A172 (cell line): ENCODE data around the gene AHRR. TPM values are rescaled to one million over a fixed set of nuclear protein-coding genes. Genes with fewer than 3 reads are reported as not detected.

ENCODE experiments used
- DNase-seq: peaks from one replicate; pipeline ENCODE4 v3.0.0-alpha.2; 2015; ENCODE audit warnings: low spot score
- total RNA-seq: library from RNA; depleted of rRNA; stranded (reverse); fragments of >200 nt; shearing (Covaris generic); gene quantifications from 2 replicates; pipeline ENCODE4 v1.2.3, GENCODE V29; 2014

AHRR gene
- total RNA-seq, 1 experiment from 2014 or later, result 1.4 TPM

DNA sequence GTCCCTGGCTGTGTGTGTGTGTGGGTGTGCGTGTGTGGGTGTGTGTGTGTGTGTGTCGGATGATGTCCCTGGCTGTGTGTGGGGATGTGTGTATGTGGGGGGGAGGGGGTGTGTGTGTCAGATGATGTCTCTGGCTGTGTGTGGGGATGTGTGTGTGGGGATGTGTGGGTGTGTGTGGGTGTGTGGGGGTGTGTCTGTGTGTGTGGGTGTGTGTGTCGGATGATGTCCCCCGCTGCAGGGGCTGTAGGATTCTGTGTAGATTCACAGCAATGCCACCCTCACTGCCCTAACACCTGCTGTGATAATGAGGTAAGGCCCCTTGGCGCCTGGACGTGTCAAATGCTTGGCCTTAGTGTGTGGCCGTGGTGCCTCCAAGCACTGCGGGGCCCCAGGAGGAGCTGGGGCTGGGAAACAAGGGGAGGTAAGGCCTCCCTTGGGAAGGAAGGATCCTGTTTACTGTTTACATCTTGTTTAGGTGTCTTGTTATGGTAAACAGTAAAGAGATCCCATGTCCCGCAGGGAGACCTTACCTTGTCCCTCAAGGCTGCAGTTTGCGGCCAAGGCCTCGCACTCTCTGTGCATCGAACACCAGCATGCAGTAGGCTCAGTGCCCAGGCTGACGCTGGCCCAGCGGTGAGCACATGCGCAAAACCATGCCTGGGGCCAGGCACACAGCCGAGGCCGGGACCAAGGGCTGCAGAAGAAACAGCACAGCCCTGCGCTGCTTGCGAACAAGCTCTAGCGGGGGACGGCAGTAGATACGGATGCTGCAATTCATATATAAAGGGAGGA is 24.1 kb downstream of the AHRR start:
- DNase-seq, result no peak

DNA sequence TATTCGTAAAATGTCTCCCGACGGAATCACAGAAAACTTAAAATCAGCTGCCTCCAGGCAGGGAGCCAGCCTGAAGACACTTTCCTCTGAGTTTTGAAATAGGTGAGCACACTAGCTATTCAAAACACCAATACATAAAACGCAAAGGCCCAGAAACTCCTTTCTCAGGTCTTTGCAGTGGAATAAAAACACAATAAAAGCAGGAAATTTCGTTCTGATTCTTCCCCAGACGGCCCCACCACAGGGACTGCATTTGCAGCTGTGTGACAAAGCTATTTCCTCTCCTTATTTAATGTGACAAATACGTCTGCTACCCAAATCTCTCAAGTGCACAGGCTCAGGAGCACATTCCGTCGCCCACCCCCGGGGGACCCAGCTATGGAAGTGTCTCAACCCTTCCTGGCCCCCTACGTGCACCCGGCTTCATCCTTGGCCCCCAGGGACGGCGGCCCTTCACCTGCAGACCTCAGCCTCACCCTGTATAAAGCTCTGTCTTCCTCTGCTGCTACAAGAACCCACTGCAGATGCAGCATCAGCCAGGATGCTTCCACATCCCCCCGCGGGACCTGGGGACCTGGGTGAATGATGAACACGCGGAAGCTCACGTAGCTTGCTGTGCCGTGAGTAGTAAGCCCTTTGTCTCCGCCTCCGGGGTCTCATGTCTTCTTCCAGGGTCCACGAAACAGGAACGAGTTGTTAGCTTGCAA is 24.9 kb downstream of the AHRR start:
- no peak for DNase-seq

DNA sequence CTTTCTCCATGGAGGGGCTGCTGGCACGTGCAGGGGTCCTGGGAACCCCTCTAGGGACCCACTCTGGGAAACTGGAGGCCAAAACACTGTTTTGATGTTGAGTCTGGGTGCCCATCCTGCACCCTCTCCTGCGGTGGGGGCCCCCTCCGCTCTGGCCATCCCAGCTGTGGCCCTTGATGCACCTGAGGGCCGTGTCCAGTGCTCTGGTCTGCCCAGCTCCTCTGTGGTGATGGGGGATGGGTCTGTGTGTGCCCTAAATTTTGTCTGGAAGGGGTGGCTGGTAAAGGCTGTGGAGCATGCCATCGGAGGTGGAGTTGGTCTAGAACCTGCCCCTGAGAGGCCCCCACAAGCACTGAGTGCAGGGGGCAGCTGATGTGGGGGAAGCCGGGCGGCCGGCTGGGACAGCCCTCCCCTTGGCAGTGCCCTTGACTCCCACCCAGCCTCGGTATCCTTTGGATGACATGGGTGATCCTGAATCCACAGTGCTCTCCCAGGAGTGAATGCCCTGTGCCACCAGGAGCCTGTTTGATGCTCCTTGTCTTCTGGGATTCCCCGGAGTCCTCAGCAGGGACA is 26.3 kb downstream of the AHRR start:
- DNase-seq, result no peak

DNA sequence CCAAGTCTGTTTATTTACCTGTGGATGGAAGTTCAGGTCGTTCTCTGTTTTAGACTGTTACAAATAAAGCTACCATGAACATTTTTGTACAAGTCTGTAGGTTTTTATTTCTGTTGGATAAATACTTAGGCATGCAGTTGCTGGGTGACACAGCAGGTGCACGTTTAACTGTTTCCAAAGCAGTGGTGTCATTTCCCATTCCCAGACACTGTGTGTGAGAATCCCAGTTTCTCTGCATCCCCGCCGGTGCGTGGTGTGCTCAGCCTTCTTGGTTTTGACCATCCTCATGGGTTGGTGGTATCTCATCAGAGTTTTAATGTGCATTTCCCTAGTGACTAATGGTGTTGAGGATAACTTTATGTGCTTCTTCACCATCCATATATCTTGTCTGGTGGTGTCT is 27.2 kb downstream of the AHRR start:
- no peak for DNase-seq

DNA sequence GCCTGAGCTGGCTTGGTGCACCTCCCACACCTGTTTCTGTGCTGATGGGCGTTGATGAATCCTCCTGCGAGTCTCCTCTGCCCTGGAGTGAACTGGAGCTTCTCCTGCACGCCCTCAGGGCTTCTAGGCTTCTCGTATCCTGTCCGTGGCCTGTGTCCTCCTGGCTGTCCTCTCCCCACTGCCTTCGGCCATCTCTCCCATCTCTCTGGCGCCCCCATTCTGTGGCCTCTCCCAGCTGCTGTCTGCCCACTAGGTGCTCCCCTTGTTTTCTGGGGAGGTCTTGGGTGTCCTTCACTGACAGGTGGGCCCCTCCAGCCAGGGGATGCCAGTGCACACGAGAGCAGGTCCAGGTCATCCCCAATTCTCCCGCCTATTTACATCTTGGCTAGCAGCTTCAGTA is 28.8 kb downstream of the AHRR start:
- DNase-seq, result peak; percentile 17

DNA sequence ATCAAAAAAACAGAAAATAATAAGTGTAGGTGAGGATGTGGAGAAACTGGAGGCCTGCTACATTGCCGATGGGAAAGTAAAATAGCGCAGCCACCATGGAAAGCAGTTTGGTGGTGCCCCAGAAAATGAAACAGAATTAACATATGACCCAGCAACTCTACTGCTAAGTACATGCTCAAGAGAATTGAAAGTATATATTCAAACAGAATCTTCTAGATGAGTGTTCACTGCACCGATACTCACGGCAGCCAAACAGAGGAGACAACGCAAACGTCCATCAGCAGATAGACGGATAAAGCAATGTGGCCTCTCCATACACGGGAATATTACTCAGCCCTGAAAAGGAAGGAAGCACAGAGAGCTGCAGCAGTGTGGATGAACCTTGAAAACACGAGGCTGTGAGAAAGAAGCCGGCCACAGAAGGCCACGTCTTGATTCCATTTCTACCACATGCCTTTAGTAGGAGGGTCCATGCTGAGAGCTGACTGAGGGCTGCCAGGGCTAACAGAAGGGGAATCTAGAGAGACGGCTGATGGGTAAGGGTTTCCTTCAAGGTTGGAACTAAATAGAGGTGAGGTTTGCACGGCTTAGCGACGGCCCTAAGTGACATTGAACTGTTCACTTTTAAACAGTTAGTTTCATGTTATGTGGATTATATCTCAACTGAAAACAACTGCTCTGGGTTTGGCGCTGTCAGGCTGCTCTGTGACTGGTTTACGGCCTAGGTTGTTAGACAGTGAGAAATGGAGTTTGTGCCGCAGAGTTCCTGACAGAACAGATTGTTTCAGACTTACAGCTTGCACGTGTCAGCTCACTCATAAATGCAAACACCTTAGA is 29.8 kb downstream of the AHRR start:
- DNase-seq, result no peak

DNA sequence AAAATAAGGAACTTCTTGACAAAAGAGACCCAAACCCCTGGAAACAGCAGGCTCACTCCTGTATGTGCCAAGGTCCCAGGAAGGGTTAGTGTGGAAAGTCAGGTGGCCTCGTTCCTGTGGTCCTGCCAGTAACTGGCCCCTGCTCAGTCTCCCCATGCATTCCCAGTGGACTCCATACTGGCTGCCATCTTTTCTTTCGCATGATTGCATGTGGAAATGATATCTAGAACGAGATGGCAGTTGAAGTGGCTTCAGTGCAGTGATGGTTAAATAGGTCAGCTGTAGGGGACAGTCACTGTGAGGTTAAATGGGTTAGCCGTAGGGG is 30.4 kb downstream of the AHRR start:
- no peak for DNase-seq

DNA sequence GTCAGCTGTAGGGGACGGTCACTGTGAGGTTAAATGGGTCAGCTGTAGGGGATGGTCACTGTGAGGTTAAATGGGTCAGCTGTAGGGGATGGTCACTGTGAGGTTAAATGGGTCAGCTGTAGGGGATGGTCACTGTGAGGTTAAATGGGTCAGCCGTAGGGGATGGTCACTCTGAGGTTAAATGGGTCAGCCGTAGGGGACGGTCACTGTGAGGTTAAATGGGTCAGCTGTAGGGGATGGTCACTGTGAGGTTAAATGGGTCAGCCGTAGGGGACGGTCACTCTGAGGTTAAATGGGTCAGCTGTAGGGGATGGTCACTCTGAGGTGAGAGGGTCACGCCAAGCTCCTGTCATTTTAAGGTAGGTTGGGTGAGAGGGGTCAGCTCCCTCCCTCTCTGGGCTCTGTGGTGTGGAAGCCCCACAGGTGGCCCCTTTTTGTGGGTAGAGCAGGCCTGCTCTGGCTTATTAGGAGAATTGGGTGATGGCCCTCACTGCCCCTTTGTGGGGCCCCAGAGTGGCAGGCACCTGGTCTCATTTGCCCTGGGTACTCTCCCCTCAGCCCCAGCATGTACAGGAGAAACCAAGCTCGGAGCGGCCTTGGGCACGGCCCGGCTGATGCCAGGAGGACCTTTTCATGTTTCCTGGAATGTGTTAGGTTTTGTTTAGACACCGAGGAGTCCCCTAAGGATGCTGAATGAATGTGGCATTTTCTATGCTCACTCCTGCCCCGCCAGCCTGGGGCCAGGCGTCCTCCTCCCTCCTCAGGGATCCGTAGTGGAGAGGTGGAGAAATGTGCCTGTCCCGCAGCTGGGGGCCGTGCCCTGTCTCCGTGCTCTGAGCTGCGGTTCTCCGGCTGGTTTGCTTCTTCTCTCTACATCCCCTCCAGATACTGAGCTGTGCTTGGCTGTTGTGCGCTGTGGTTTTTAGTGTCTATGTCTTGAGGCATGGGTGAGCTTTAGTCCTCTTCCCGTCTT is 31.4 kb downstream of the AHRR start:
- no peak for DNase-seq

DNA sequence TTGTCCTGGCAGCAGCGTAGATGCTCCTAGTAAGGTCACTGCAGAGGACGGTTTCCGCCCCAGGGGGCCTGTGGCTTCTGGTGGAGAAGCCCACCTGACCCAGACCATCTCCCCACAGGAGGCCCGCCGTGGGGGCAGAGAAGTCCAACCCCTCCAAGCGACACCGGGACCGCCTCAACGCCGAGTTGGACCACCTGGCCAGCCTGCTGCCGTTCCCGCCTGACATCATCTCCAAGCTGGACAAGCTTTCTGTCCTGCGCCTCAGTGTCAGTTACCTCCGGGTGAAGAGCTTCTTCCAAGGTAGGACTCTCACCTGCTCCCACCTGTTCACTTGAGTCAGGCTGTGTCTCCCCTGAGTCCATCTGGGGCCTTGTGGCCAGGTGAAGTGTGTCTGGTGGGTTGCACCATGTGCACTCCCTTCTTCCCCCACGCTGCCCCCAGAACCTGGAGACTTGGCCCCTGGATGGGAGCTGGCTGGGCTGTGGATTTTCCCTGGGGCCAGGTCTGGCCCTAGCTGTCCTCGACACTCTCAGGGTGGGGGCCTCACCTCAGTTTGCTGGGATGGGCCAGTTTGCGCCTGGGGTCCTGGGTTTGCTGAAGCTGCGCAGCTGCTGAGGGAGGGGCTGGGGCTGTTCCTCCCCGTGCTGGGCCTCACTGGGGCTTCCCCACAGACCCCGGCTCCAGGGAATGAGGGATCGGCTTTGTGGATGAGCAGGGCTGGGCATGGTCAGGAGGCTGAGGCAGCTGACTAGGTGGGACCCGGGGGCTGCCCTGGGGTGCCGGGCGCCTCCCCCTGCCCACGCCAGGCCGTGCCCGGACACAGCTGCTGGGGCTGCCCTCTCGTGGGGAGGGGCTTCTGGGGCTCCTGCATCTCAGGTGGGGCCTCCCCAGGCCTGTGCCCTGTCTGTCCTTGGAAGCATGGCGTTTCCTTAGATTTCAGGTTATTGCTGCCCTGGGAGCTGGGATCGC is 32.4 kb downstream of the AHRR start:
- DNase-seq, result no peak

DNA sequence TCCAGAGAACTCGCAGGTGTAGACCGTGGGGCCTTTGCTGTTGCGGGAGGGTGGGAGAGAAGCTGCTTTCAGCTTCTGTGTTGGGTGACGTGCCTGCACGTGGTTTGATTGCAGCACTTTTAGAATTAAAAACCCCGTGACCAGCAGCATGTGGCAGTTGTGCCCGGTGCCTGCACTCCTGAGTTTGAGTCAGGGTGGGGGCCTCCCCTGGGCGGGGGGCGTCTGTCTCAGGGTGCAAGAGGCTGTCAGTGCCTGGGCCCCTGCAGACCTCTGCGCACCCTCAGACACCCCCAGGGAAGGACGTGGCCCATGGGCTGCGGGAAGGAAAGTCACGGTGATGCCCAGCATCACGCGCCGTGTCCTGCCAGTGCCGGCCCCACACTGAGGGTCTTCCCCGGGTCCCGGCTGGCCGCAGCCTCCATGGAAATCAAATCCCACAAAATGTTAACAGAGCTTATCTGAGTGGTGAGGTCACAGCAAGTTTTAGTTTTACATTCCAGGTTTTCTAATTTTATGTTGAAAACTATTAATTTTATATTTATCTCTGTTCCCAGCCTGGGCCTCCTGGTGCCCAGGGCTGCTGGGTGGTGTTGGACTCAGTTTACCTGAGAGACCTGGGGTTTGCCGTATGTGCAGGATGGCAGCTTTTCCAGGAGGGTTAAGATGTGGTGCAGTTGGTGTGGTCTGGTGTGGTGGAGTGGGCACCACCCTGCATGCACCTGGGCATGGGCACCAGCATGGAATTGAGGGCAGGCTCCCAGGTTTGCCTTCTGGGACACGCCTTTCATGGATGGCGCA is 33.3 kb downstream of the AHRR start:
- no peak for DNase-seq

DNA sequence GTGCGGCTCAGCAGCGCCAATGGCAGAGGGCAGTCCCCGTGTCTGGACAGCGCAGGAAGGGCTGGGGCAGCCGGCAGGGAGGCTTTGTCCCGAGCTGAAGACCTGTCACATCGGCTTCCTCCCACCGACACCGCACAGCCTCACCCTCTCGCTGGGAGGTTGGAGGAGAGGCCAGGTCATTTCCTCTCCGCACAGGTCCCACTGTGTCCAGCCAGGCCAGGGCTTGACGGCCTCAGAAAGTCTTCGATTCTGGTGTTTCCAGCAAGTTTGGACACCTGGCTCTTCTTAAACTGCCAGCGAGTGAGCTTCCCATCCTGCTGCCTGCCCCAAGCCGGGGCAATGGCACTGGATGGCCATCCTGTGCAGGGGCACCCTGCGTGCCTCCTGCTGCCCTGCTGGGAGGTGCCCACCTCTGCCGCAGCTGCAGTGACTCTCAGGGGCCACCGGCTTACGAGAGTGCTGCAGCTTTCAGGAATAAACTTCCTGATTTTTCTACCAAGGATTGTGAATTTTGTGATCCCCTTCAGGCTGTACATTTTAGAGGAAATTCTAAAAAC is 33.9 kb downstream of the AHRR start:
- DNase-seq, result no peak

DNA sequence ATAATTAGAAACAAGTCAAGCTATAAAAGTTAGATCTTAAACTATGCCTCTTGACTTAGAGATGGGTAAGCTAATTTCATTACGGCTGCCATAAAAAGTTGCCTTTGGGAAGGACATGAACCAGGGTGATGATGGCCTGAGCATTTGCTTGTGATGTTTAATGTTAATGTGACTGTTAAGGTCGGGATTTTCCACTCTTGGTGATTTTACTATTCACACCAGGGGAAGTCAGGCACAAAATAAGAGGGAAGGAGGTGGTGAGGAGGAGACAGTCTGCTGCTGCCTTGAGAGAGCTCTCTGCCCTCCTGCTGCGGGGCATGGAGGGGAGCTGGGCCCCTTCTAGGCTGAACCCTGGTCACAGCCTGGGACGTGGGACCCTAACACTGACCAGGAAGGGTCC is 34.4 kb downstream of the AHRR start:
- DNase-seq, result no peak

DNA sequence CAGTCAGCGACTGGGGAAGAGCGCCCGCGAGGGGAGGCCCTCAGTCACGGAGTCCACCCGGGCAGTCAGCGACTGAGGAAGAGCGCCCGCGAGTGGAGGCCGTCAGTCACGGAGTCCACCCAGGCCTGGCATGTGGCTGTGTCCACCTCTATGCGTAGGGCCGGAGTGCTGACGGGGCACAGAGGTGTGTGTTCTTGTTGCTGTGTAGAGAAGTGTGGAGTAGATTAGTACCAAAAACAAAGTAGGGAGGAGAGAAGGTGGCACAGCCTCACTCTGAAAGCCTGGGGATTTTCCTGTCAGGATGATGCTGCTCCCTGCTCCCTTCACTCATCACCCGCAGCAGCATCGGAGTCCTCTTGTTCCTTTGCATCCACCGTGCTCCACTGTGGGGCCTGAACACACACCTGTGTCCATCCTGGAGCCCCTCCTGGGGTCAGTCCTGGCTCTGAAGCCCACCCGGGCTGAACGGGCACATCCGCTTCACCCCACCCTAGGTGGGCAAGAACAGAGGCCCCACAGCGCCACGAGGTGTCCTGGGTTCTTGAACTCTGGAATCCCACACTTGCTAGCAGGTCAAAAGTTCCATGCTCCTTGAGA is 37.9 kb downstream of the AHRR start:
- no peak for DNase-seq

DNA sequence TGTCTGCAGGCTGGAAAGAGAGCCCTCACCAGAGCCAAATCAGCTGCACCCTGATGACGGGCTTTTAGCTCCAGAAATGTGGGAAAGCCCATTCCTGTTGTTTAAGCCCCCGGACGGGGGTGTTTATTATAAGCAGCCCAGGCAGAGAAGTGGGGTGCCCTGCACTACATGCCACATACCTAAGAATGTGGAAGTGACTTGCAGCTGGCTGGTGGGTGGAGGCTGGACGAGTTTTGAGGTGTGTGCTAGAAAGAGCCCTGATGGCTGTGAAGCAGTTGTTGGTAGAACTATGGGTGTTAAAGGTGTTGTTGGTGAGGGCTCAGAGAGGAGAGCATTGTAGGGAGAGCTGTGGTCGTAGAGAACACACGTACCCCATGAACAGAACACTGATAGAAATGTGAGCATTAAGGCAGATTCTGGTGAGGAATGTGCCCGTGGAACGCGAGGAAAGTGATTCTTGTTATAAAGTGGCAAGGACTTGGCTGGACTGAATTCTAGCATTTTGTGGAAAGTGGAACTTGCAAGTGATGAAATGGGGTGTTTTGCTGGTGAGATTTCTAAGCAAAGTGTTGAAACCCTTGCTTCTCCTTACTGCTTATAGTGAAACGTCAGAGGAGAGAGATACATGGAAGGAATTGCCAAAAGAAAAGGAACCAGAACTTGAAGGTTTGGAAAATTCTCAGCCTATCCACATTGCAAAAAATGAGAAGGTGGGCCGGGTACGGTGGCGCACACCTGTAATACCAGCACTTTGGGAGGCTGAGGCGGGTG is 38.9 kb downstream of the AHRR start:
- DNase-seq, result no peak

DNA sequence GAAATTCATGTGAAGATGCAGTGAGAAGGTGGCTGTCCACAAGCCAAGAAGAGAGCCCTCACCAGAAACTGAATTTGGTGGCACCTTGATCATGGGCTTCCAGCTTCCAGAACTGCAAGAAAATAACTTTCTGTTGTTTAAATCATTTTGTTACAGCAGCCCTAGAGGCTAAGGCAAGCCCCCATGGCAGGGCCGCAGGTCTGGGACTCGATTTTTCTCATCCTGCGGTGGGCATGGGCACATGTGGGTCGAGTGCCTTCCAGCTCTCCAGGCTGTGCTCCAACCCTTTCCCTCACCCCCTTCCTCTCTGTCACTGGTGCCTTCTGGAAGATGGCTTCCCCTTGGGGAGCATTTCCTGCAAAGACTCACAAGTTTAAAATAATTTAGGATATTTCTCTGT is 40.7 kb downstream of the AHRR start:
- no peak for DNase-seq

DNA sequence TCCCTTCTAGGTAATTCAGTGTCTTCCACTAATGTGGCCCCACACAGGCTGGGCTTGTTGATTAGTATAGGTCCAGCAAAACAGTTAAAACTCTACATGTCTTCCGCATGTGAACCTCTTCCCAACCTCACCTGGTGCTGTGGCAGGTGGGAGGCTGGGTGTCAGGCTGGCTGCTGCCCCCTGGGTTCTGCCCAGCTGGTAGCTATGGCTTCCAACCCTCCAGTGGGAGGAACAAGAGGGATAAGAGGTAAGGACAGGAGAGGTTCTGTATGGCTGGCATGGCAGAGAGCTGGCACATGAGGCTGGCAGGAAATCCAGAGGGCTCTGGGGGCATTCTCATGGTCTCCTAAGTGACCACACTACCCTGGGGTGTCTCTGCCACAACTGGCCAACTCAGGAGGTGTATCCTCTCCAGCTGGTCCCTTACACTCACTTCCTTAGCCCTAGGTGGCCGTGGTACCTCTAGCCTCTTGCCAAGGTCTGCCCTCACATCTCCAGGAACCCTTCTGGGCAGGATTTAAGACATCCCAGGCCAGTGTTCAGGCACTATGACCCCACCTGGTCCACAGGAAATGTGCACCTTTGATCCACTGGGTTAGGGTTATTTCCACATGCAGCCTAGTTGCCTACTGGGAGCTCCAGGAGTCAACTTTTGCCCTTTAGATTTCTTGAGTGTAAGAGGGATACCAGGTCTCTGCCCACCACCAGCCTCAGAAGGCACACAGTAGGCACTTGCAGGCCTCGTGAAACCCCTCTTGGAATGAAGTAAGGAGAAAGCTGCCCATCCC is 41.7 kb downstream of the AHRR start:
- no peak for DNase-seq

DNA sequence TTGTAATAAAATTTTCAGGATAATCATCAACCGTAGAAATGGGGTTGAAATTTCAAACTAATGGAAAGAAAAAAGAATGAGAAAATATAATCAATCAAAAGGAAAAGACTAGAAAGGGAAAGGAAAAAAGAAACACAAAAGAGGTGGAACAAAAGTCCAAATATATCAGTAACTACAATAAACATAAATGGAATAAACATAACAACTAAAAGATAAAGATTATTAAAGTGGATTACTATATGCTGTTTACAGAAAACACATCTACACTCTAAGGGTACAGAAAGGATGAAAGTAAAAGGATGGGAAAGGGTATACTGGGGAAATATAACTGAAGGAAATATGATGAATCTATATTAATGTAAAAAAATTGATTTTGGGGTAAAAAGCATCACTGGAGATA is 43.0 kb downstream of the AHRR start:
- DNase-seq, result no peak
